NAMALWA (cell line): Measurements from ENCODE around the gene CDH4.

Experiments
- DNase-seq: peaks from one replicate; pipeline ENCODE4 v3.0.0-alpha.2; 2015; ENCODE audit warnings: low spot score

CDH4 gene

DNA sequence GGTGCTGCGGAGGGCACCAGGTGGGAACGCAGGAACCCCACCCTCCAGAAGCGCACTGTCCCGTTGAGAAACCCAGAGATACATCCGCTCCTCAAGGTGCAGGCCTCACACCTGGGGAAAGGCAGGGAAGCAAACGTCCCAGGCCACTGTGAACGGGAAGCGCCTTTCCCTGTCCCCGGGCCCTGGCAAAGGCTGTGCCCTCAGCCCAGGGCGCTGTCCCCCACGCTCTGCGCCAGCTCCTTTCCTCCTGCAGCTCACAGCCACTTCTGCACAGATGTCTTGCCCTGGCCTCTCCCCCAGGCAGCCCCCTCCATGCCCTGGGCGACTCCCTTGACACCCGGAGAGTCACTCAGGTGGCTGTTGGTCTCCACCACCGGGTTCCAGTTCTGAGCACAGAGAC, 609.8 kb downstream of the CDH4 start:
- no peak for DNase-seq

DNA sequence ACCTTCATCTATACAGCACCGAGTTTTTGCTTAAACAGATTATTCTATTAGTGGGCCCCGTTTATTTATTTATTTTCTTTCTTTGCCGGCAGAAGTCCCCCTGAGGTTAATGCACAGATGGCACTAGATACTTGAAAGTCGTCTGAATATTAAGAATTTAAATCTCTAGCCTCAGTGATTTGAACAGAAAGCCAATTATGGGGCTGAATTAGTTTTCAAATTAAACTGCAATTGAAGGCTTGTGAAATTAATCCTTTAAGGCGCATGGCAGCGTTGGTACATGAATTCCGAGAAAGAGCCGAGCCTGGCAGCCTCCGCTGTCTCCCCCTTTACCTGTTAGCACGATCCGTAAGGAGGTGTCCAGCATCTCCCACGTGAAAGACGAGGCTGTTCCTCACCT, 610.8 kb downstream of the CDH4 start:
- no peak for DNase-seq

DNA sequence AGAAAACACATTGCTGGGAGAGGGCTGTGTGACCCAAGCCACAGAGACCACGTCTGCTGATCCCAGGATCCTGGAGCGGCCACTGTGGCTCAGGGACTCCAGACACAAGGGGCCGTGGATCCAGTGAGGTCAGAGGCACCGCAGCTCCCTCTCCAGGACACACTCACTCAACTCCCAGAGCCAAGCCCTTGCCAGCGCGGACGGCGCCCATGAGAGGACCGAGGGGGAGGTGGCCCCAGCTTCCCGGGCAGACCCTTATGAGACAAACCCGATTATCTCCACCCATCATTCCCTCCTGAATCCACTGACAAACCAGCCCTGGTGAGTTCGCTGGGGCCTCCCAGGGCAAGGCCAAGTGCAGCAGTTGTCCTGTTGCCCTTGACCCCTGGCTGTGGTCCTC, 612.4 kb downstream of the CDH4 start:
- no peak for DNase-seq

DNA sequence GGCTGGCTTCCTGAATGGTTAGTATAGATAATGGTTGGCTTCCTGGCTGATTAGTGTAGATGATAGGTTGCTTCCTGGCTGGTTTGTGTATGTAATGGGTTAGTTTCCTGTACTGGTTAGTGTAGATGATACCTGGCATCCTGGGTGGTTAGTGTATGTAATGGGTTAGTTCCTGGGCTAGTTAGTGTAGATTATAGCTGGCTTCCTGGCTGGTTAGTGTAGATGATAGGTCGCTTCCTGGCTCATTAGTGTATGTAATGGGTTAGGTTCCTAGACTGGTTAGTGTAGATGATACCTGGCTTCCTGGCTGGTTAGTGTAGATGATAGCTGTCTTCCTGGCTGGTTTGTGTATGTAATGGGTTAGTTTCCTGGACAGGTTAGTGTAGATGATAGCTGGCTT, 613.3 kb downstream of the CDH4 start:
- no peak for DNase-seq

DNA sequence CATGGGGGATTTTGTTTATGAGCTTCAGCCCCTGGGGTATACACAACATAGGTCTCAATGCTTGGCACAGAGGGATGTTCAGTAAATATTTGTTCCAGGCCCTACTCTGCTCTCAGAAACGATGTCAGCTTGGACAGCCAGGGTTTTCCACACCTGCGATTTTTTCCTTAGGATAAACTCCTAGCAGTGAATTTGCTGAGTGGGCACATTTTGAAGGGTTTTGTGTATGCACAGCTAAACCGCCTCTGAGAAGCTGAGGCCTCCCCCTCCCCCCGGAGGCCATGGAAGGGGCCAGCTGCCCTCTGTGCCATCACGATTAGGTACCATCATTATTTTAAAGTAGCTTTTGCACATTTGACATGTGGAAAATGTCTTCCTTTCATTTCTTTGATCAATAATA, 614.1 kb downstream of the CDH4 start:
- no peak for DNase-seq

DNA sequence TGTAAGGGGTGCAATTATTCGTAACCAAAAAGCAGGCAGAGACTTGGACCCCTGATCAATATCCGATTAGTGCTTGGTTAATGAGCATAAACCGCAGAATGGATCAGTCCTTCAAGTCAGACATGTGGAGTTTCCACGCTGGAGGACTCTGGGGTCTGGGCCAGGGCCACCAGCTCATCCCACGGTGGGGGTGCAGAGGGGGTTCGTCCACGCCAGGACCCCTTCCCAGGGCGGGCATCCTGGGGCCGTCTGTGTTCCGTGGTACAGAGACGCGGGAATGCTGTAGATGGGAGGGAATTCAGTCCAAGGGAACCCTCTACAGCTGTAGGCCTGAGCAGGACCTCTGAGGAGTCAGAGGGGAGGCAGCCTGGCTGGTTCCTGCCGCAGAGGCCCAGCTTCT, 615.9 kb downstream of the CDH4 start:
- no peak for DNase-seq

DNA sequence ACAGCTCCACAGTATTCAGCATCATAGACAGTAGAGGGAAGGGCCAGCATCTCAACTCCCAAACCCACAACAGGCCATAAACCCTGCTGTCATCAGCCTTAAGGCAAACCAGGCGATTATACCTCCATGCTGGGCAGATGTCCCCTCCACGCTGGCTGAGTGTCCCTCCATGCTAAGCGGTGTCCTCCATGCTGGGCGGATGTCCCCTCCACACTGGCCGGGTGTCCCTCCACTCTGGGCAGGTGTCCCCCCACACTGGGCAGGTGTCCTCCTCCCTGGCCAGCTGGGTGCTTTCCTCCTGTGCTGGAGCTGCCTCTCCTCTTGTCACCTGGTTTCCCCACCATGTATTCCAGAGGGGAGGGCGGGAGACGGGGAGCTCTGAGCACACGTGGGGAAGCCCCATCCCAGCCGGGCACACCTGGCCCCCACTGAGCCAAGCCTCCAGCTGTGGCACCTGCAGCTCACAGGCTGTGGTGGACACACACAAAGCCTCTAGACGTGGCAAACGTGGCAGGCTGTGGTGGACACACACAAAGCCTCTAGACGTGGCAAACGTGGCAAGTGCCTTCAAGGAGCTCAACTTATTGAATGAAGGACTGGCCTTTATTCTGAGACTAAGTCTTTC, 616.5 kb downstream of the CDH4 start:
- DNase-seq = no peak

DNA sequence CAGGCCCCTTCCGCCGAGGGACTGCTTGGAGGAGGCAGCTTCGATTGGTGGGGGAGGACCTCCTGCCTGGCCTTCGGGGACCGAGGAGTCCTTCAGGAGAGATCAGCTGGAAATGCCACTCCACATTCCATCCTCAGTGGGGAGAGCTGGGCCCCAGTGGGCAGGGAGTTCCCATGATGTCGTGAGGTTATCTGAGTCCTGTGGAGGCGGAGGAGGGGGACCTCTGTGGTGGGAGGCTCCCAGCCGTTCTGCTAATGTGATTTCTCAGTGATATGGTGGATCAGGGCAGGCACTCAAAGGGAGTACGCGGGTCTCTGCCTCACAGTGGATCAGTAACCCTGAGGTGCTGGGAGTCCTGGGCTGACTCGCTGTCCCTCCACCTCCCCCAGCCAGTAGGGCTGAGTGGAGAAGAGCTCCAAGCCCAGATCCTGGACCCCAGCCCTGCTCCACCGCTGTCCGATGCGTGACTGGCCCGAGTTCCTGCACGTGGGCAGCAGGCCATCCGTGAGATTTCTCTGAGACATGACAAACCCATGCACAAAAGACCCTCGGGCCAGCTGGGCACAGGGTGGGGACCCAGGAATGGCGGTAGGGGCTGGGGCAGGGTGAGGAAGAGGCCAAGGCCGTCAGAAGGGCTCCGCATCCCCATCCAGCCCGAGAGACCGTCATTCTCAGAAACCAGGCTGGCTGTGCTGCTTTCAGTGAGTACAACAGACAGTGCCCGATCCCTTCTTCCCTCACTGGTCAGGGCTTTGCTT, 617.9 kb downstream of the CDH4 start:
- no peak for DNase-seq

DNA sequence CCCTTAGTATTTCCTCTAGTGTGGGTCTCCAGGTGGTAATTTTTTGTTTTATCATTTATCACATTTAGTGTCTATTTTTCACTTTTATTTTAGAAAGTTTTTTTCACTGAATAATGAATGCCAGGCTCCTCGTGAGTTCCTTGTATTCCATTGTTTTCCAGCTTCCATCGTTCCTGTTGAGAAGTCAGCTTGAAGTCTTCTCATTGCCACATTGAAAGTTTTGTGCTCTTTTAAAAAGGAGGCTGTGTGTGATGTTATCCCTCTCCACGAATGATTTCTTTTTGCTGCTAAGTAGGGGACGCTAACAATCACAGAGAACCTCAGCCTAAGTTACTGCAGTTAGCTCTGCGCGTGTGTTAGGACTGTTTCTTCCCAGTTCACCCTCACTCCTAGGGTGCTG, 619.1 kb downstream of the CDH4 start:
- no peak for DNase-seq

DNA sequence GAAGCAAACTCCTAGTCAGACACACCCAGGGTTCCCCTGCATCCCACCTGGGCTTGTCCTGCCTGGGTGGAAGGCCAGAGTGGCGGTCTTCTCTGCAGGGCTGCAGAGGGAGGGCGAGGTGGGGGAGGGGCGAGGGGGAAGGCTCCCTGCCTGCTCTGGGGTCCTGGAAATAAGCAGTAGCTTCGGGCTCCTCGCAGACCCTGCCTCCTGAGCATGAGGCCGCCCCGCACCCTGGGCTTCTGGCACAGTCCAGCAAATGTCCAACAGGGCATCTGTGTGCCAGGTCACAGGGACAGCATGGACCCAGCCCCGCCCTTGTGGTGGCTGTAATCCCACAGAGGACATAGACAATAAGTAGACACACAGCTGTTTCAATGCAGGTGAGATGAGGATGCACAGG, 619.9 kb downstream of the CDH4 start:
- no peak for DNase-seq

DNA sequence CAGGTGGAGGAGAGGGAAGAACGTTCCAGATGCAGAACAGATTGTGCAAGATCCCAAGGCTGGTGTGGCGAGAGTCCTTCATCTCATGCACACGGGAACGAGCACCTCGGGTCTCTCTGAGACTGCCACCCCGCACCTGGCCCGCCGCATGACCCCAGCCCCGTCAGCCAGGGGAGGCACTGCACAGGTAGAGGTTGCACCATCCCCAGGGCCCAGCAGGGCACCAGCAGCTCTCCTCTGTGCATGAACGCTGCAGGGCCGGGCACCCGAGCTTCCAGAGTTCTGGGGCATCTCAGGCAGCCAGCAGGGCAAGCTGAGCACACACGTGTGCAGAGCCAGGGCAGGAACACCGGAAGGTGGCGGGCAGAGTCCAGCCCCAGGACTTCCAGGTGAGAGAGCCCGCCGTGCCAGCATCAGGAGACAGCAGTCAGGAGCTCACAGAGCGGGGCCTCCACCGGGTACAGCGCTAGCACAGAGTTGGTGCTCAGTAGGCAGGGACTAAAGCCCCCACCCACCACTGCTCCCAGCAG, 620.4 kb downstream of the CDH4 start:
- no peak for DNase-seq

DNA sequence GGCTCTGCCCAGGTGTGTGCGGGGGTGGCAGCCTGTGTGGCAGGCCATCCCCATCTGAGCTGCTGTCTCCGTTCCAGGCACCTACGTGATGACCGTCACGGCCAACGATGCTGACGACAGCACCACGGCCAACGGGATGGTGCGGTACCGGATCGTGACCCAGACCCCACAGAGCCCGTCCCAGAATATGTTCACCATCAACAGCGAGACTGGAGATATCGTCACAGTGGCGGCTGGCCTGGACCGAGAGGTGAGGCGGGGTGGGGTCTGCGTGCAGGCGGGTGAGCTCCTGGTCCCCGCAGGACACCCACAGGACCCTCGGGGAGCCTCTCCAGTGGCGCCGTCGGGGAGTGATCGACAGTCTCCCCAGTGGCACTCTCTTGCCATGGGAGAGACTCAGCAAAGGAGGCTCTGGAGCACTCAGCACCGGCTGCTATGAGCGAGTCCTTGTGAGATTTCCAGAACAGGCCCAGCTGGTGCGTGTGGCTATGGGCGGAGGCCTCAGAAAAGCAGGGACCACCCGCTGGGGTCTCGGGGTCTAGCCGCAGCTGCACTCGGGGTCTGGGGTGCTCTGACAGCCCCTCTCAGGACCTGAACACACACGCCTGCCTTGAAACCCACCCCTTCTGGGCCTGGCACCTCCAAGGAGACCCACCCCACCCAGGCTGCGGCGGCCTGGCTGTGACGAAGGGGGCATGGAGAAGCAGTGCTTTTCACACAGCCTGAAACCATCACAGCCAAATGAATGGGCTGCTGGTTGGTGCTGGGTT, 621.8 kb downstream of the CDH4 start:
- no peak for DNase-seq

DNA sequence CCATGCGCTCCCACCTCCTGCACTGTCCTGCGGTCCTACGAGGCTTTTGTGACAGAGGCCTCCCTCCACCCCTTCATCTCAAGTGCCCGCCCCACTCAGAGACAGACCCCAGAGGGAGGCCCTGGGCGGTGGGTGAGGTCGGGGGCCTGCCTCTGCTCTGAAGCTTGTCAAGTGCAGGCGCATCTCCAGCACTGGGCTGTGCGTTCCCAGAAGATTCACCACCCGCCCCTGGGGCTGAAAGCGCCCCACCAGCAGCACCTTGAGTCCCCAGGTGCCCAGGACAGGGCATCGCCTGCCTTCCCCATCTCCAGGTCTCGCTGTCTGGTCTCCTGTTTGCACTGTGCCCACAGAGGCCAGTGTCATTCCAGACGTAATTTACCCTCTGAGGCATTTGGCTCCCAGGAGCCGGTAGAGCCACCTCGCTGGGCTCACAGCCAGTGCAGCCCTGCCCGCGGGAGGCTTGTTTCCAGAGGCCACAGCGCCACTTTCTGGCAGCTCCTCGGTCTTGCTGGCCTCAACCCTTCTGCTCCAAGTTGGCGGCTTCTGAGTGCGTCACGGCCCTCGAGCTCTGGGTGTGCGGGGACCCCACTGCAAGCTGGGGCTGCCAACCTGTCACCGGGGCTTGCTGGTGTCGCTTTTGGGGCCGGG, 622.5 kb downstream of the CDH4 start:
- DNase-seq = peak; percentile 25

DNA sequence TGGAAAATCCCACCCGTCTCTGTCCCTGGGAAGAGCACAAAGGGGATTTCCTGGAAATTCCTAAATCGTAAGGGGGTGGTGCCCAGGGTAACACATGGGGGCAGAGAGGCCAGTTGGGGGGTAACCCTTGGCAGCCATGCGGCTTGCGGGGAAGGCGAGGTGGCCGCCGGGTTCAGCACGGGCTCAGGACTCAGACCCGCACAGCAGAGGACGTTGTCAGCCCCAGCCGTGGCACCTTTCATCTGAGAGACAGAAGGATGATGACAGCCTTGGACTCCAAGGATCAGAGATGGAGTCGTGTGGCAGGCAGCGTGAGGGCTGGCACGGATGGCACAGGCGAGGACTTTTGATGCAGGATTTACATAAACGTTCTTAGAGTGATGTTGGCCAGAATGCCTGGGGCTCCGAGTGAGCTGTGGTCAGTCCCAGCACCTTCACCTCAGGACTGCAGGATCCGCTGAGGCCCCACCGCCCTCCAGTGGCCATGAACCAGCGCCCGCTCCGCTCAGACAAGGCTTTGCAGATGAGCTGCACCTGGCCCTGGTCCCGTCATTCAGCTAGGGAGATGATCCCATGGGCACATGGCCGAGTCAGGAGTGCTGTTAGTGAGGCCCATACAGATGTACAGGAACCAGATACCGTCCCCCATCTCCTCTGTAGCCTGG, 623.3 kb downstream of the CDH4 start:
- DNase-seq = no peak

DNA sequence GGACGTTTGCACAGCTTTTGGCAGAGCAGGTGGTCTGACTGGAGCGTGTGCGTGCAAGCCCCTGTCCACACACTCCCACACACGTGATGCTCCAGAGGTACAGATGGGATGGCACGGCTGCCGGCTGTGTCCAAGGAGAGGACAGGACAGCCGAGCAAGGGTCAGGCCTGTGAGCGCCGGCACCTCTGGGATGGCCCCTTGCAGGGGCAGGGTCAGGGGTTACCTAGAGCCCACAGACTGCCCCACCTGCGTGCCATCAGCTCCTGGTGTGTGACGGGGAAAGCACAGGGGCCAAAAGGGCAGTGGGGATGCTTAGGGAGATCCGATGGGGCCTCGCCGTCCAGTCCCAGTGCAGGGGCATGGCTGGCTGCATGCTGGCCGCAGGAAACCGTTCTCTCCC, 623.9 kb downstream of the CDH4 start:
- DNase-seq = no peak

DNA sequence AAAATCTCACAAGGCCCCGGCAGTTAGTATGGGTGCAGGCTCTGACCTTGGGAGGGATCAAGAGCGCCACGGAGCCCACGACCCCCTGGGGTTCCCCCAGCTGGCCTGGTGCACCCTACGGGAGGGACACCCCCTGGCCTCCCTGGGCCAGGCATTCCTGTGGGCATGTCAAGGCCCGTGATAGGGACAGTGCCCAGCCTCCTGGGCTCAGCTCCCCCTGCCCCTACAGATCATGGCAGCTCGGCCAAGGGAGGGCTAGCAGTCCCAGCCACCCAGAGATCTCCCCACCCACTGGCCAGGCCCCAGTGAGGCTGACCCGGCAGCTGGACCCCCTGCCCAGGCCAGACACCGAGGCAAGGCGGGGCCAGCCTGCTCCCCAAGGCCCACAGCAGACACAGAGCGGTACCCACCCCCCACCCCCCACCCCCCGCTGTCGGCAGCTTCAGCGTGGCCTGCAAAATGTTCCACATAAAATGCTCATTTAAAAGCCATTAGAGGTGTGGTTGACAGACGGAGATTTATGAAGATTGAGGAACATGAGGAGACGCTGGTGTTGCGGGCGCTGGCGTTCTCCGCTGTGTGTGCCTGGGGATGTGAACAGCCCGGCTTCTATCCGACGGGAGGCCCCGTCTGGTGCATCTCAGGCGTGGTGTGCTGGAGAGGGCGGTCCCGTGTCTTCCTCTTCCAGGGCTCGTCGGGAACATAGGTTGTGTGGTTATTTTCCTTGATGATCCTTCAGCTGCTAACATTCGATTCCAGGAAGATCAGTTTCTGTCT, 625.1 kb downstream of the CDH4 start:
- DNase-seq = no peak

DNA sequence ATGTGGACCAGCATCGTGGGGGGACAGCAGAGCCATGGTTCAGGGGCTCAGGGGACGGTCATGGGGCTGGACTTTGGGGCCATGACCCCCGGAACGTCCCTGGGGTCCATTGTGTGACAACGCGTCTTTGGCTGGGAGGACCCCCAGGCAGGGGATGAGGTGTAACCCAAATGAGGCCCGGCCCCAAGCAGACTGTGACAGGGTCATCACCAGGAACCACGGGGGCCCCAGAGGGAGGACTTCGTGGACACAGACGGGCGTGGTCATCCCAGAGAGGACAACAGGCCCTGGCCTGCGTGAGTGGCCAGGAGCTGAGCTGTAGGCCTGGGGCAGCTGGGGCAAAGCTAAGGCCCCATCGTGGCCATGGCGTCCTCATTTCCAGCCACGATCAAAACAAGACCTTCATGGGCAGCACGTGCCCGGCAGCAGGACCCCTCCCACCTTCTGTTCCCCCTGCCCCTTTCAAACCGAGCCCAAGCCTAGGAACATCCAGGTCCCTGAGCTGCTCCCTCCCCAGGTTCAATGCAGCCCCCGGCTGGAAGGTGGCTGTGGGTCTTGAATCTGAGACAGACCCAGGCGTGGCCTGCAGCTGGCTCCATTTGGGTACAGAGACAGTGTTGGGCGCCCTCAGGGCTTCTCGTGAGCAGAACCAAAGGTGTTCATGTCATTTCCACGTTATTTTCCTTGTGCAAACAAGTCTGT, 625.9 kb downstream of the CDH4 start:
- no peak for DNase-seq

DNA sequence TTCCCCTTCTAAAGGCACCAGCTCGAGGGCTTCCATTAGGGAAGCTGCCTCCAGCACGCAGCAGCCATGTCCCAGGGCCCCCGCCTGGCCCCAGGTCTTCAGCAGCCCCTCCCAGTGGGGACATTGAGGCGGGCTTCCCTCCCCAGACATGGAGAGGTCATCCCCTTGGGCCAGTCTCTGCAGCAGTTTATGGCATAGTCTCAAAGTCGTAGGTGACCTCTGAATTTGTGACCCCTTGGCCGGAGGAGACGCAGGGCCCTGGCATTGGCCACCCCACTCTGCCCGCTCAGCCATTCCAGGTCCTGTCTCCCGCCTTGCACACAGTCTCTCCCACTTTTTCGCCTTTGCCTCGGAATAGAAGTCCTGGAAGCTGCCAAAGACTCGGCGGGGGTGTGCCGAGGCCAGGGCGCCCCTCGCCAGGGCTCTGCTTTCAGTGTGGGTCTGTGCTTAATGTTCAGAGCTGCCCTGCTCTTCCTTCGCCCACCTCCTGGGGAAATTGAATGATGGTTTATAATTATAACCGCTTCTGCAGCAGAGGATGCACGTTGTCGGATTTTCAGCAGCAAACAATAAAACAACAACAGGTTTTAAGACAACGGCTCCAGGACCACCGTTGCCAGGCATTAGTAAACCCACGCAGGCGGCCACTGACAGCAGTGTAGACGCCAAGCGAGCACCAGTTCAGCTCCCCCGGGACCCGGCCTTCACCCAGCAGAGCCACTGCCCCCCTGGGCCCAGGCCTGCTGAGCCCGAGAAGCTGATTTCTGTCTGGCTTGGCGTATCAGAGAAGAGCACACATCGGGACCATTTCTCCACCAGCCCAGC, 626.6 kb downstream of the CDH4 start:
- no peak for DNase-seq

DNA sequence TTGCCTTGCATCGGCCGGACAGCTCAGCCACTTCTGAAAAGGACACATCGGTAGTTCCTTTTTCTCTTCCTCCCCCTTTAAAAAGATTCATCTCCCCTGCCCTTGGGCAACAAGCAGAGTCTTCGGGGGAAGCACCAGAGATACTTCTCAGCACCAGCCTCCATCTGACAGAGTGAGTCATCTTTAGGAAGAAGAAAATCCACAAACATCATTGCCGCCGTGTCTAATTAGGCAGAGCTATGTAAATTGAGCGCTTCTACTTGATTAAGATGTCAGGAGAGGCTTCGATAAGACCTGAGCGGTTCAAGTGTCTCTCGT, 627.2 kb downstream of the CDH4 start:
- DNase-seq = no peak

DNA sequence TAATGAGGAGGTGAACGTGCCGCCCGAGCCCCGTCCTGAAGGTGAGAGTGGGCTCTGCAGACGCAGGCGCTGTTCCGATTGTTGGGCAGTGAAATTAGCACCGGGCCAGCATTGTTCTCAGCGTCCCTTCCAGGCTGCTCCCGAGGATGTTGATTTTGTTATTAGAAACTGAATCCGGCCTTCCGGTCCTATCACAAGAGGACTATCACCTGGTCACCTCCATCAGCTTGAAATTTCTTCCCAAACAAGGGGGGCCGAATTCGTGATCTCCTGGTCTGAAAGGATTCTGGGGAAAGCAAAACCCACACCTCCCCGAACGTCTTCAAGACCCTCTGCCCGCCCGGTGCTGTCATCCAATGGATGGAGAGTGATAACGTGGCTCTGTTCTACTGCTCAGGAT, 627.6 kb downstream of the CDH4 start:
- DNase-seq = no peak
